KMS-11 (cell line): Measurements from ENCODE around the gene MADD.
A peak's percentile ranks its signal among the peaks of the same experiment; 100 is the strongest.

Experiments used
- H2AFZ ChIP-seq: fragments of 200-600 bp; sonication (generic); 2 replicates; pipeline ENCODE4 v1.6.1; 2016; ENCODE audit warnings: antibody characterized with exemption, mixed run types, low read depth
- H3K27ac ChIP-seq: fragments of 200-600 bp; sonication (generic); 2 replicates; pipeline ENCODE4 v1.6.1; 2016; ENCODE audit warnings: mild to moderate bottlenecking, mixed run types
- H3K27me3 ChIP-seq: fragments of 200-600 bp; sonication (generic); 2 replicates; pipeline ENCODE4 v1.6.1; 2017; ENCODE audit warnings: mild to moderate bottlenecking, low read depth, mixed run types, moderate library complexity; ENCODE audit not compliant: insufficient read depth
- H3K36me3 ChIP-seq: fragments of 200-600 bp; sonication (generic); 2 replicates; pipeline ENCODE4 v1.6.1; 2017; ENCODE audit warnings: mild to moderate bottlenecking, mixed run types; ENCODE audit not compliant: insufficient read depth
- H3K4me1 ChIP-seq: fragments of 200-600 bp; sonication (generic); 2 replicates; pipeline ENCODE4 v1.6.1; 2016; ENCODE audit warnings: mild to moderate bottlenecking, low read depth, mixed run types; ENCODE audit not compliant: poor library complexity, severe bottlenecking
- H3K4me2 ChIP-seq: fragments of 200-600 bp; sonication (generic); 2 replicates; pipeline ENCODE4 v1.7.0; 2016; ENCODE audit warnings: mild to moderate bottlenecking, mixed run types
- H3K4me3 ChIP-seq: fragments of 200-600 bp; sonication (generic); IDR thresholded peaks from 2 replicates; pipeline ENCODE4 v1.6.1; 2017; ENCODE audit warnings: low read depth, low read length, mixed read lengths; ENCODE audit not compliant: insufficient read depth
- H3K79me2 ChIP-seq: fragments of 200-600 bp; sonication (generic); 2 replicates; pipeline ENCODE4 v1.6.1; 2016; ENCODE audit warnings: low read depth, mixed run types; ENCODE audit not compliant: insufficient read depth
- H3K9ac ChIP-seq: fragments of 200-600 bp; sonication (generic); 2 replicates; pipeline ENCODE4 v1.6.1; 2016; ENCODE audit warnings: mild to moderate bottlenecking, mixed run types
- H4K20me1 ChIP-seq: fragments of 200-600 bp; sonication (generic); 2 replicates; pipeline ENCODE4 v1.6.1; 2016; ENCODE audit warnings: mild to moderate bottlenecking, mixed run types; ENCODE audit not compliant: insufficient read depth
- CTCF ChIP-seq: fragments of 200-600 bp; sonication (generic); conservative IDR thresholded peaks from 2 replicates; pipeline ENCODE4 v1.6.1; 2017; ENCODE audit warnings: low read depth, mild to moderate bottlenecking, antibody characterized with exemption, low read length, moderate library complexity, mixed read lengths

MADD gene

DNA sequence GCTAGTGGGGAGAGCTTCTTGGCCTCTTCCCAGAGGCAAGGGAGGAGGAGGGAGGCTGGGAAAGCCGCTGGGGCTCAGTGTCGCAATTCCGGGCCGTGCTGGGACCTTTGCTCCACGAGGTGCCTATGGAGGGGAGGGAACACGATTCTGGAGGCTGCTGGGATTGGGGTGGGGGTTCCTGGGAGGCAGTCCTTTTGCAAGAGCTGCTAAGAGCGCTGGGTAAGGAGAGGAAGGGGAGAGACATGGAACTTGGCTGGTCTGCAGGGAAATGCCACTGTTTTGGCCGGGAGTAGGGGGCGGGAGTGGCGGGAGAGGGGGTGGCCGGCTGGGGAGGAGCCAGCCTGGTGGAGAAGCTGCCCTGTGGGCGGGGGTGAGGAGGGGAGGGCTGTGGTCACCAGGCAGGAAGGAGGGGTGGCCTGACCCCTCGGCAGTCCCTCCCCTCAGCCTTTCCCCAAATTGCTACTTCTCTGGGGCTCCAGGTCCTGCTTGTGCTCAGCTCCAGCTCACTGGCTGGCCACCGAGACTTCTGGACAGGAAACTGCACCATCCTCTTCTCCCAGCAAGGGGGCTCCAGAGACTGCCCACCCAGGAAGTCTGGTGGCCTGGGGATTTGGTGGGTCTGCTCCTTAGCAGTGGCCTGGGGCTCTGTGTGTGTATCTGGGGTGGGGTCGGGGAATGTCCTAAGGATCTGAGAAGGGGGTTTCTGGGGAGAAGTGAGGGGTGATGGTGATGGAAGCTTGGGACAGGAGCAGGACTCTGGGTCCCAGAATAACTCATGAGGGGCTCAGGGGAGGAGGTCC is 12.2 kb upstream of the MADD start, which contains the start of gene NR1H3:
TSS of gene NR1H3 (plus strand) at position 480 of the 800 bp plus-strand sequence. CDS start 1,221 bp downstream, outside the sequence.
- Histone ChIP-seq H3K4me2 (no peak within 1 kb of the TSS), H3K27me3 (no peaks in the 10 kb centered on the region), H3K4me1 (no peaks in the 10 kb centered on the region), H4K20me1 (no peaks in the 10 kb centered on the region), H3K9ac (no peak within 1 kb of the TSS), H3K4me3 (no peak within 1 kb of the TSS), H2AFZ (no peak within 1 kb of the TSS), H3K79me2 (no peaks in the 10 kb centered on the region), H3K36me3 (no peaks in the 10 kb centered on the region), H3K27ac (no peak within 1 kb of the TSS)
- TF ChIP-seq CTCF, result no peak

DNA sequence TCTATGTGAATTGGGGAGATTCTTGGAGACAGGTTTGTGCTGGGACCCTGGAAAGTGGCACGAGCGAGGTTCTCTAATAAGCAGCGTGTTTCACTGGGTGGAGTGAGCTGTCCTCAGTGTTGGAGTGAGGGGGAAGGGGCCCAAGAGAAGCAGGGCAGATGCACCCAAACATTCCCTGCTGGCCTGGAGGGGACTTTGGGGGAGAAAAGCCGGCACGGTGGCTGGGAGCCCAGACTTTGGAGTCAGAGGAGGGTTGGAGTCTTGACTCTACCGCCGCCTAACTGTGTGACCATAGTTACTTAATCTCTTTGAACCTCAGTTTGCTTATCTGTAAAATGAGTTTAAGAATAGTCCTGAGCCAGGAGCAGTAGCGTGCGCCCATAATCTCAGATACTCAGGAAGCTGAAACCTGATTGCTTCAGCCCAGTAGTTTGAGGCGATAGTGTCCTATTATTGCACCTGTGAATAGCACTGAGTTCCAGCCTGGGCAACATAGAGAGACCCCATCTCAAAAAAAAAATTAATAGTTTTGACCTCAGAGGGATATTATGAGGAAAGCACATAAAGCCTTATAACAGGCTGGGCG is 11.5 kb upstream of the MADD start:
- Histone ChIP-seq H3K27ac (no peak overlapping the region), H3K27me3 (no peaks in the 10 kb centered on the region), H3K36me3 (no peaks in the 10 kb centered on the region), H3K4me1 (no peaks in the 10 kb centered on the region), H2AFZ (no peak overlapping the region), H3K79me2 (no peaks in the 10 kb centered on the region), H4K20me1 (no peaks in the 10 kb centered on the region), H3K4me3 (no peak overlapping the region), H3K9ac (no peak overlapping the region), H3K4me2 (no peak overlapping the region)
- no peak for TF ChIP-seq CTCF

DNA sequence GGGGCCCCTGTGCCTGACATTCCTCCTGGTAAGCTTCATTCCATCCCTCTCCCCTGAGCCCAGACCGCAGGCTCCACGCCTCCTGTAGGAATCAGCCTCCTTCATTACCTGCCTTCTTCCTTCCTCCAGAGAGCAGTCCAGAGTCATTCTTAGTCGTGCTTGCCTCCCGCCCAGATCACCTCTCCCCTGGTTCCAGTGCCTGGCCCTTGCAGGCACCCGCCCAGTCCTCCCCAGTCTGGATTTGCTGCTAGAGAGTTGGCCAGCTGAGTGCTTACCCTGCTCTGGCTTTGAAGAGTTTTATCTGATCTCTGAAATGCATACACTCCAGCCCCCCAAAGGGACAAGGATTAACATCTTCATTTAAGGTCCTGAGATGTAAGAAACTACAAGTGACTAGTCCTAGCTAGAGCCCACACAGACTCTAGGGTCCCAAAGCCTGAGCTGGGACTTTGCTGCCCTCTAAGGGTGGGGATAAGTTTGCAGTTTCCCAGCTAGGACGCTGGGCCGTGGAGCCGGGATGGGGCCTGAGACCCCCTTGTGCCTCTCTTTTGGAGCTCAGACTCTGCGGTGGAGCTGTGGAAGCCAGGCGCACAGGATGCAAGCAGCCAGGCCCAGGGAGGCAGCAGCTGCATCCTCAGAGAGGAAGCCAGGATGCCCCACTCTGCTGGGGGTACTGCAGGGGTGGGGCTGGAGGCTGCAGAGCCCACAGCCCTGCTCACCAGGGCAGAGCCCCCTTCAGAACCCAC is 10.5 kb upstream of the MADD start:
- Histone ChIP-seq H3K27me3 (no peaks in the 10 kb centered on the region), H3K4me3 (no peak overlapping the region), H3K4me2 (no peak overlapping the region), H3K79me2 (no peaks in the 10 kb centered on the region), H4K20me1 (no peaks in the 10 kb centered on the region), H3K27ac (no peak overlapping the region), H3K36me3 (no peaks in the 10 kb centered on the region), H3K4me1 (no peaks in the 10 kb centered on the region), H2AFZ (no peak overlapping the region), H3K9ac (no peak overlapping the region)
- peak; percentile 70 for TF ChIP-seq CTCF

DNA sequence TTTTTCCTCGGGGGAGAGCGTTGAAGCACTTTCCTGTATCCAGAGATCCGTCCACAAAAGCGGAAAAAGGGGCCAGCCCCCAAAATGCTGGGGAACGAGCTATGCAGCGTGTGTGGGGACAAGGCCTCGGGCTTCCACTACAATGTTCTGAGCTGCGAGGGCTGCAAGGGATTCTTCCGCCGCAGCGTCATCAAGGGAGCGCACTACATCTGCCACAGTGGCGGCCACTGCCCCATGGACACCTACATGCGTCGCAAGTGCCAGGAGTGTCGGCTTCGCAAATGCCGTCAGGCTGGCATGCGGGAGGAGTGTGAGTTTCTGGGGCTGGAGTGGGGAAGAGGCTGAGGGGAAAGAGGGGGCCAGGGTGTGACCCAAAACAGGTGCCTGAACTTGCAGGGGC is 9.6 kb upstream of the MADD start:
- no peaks in the 10 kb centered on the region for H4K20me1 ChIP-seq
- no peaks in the 10 kb centered on the region for H3K79me2 ChIP-seq
- H3K4me3 ChIP-seq, result no peak overlapping the region
- no peaks in the 10 kb centered on the region for H3K27me3 ChIP-seq
- no peaks in the 10 kb centered on the region for H3K4me1 ChIP-seq
- TF ChIP-seq CTCF, result no peak
- no peaks in the 10 kb centered on the region for H3K36me3 ChIP-seq
- no peak overlapping the region for H3K9ac ChIP-seq
- no peak overlapping the region for H3K4me2 ChIP-seq
- no peak overlapping the region for H2AFZ ChIP-seq
- H3K27ac ChIP-seq, result no peak overlapping the region
